Ovary (tissue), 3 donors: Measurements from ENCODE around the gene CMTM4.

Experiments used
- CTCF ChIP-seq, 3 donors: fragments of 450-650 bp in 2 of 3; fragments of 200-600 bp in 1 of 3; IDR thresholded peaks; one replicate each; pipeline versions ENCODE4 v1.5.1 to v1.8.0; 2016 to 2022; ENCODE audit warnings: antibody characterized with exemption in 3 of 3, mild to moderate bottlenecking in 1 of 3
- EP300 ChIP-seq: sonication (generic); formaldehyde crosslinking; IDR thresholded peaks from one replicate; pipeline ENCODE4 v1.6.1; 2017; ENCODE audit warnings: antibody characterized with exemption
- donor health status: DM: no; HTN: no; CAD: no.

GRCh38 chr16:66682271-66682670 is 14.3 kb downstream of the CMTM4 start:
- TF ChIP-seq CTCF (IDR thresholded peaks at IDR 0.05), result no peak
- TF ChIP-seq EP300, result no peak
